GM19025 (cell line): ENCODE data around the gene OPRL1.

Source experiments
- ATAC-seq: cut with Tn5 transposase; IDR thresholded peaks from one replicate; pipeline ENCODE4 v1.9.1; 2021; ENCODE audit warnings: mild to moderate bottlenecking, low read depth, moderate library complexity; ENCODE audit not compliant: unreplicated experiment

OPRL1 gene

DNA sequence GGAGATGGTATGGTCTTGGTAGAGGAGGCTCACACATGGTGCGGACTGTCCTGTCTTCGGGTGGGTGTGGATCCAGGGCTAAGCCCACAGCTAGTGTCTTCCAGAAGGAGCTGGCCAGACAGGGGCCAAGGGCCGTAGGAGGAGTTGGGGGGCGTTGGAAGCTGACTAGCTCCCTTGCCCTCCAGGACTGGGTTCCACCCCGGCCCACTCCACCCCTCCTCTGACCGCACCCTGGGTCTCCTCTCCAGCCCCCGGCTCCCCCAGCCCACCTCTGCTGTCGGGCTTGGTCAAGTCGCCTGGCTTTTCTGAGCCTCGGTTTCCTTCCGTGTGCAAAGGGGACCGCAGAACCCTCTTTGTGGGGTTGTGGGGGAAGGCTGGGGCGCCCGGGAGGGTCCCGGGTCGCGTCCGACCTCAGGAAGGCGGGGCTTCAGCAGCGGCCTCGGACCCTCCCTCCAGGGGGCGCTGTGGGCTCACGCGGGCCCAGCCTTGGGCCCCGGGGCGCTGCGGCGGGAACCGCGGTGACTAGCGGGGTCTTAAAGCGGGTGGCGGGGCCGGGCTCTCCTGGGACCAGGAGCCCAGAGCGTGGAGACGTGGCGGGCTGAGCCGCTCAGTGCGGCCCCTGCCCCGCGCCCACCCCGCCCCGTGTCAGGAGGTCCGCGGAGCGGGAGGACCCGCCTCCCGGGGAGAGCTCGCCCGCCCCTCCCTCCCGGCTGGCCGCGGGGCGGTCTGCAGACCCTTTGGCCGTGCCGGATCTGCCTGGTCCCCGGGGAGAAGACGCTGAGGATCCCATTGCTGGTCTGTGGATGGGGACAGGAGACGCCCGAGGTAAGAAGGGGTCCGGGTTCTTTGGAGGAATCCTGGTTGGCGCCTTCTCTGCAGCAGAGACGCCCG, 22.1 kb downstream of the OPRL1 start:
- ATAC-seq, result no peak

DNA sequence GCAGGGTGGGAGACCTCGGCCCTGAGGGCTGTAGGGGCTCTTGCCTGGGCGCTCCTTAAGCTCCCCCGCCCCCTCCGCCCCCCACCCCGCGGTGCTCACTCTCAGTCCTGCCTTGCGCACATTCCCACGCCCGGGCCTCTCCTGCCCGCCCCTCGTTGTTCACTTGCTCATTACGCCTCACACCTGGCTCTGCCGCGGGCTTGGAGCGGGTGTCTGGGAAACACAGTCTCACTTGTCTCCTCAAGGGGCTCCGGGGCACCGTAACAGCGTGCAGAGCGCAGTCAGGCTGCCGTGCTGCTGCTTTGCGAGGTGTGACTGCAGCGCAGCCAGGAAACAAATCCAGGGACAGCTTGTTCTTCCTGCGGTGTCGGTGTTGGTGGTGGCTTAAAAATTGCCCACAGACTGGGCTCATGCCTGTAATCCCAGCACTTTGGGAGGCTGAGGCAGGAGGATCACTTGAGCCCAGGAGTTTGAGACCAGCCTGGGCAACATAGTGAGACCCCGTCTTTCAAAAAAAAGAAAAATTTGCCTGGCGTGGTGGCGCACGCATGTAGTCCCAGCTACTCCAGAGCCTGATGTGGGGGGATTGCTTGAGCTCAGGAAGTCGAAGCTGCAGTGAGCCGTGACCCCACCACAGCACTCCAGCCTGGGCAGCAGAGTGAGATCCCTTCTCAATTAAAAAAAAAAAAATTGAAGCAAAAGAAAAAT, 22.9 kb downstream of the OPRL1 start:
- no peak for ATAC-seq

DNA sequence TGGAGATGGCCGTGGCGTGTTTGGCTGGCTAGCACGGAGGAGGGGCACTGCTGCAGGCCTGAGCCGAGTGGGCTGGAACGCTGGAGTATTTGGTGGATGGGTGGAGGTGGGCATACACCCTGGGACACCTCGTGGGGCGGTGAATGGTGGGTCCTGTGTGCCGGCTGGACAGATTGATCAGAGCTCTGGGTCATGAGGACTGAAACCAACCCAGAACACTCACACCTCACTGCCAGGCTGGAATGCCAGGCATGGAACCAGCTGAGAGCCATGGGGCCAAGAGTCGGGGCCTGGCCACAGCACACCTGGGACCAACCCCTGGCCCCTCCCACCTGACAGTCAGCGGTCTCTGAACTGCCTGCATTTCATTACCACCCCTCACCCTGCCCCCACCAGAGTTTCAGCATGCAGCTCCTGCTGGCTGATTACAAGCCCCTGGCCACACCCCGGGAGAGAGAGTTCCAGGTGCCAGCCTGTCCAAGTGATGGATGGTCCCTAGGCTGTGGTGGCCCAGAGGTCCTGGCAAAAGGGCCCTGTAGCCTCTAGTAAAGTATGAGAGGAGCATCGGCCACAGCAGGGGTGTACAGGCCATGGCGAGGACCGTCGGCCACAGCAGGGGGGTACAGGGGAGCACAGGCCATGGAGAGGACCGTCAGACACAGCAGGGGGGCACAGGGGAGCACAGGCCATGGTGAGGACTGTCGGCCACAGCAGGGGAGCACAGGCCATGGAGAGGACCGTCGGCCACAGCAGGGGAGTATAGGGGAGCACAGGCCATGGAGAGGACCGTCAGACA, 24.2 kb downstream of the OPRL1 start:
- ATAC-seq, result no peak

DNA sequence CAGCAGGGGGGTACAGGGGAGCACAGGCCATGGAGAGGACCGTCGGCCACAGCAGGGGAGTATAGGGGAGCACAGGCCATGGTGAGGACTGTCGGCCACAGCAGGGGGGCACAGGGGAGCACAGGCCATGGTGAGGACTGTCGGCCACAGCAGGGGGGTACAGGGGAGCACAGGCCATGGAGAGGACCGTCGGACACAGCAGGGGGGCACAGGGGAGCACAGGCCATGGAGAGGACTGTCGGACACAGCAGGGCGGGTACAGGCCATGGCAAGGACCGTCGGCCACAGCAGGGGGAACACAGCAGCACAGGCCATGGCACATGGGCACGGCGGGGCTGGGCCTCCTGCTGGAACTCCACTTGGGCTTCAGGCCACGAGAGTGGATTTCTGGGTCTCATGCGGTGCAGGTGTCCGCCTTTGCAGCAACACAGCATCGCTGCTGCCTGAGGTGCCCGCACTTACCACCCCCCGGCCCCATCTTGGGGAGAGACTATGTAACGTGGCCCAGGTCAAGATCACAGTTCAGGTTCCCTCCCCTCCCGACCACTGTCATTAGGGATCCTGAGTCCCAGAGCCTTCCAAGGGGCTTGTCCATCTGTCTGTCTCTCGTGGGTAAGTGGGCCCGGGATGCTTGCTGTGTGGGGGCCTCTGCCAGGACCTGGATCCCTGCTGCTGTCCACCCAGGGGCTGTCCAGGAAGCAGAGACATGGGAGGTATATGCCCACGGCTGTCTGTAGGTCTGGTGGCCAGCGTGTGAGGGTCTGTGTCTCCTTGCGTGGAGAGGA, 25.0 kb downstream of the OPRL1 start:
- no peak for ATAC-seq

DNA sequence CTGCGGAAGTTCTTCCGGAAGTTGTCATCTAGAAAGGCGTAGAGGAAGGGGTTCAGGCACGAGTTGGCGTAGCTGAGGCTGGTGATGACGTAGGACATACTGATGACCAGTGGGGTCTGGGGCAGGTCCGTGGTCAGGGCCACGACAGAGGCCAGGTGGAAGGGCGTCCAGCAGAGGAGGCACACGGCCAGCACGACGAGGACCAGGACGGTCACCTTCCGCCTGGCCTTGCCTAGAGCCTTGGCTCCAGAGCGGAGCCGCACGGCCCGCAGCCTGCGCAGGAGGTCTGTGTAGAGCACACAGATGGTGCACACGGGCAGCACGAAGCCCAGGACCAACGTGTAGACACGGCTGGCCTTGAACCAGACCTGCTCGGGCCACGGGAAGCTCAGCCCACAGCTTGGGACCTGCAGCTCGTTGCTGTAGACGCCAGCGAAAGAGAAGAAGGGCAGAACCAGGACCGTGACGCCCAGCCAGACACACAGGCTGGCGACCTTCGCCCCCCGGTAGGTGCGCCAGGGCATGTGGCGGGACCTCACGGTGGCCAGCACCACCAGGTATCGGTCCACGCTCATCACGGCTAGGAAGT, 26.1 kb downstream of the OPRL1 start:
- no peak for ATAC-seq

DNA sequence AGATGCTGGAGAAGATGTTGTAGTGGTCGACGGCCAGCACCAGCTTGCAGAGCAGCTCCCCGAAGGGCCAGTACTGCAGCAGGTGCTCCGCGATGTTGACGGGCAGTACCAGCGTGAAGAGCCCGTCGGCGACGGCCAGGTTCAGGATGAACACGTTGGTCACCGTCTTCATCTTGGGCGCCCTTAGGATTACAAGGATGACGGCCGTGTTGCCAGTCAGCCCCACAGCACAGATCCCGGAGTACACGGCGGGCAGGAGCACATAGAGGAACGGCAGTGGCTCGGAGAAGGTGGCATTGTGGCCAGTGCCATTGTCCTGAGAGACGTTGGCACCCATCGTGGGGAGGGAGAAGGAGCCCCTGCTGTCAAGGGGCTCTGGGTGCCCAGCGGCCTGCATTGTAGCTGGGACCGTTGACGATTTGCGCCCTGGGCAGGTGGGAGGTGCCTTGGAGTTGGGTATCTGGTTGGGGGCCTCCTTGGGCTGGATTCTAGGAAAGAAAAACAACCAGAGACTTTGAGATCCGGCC, 26.6 kb downstream of the OPRL1 start:
- no peak for ATAC-seq

DNA sequence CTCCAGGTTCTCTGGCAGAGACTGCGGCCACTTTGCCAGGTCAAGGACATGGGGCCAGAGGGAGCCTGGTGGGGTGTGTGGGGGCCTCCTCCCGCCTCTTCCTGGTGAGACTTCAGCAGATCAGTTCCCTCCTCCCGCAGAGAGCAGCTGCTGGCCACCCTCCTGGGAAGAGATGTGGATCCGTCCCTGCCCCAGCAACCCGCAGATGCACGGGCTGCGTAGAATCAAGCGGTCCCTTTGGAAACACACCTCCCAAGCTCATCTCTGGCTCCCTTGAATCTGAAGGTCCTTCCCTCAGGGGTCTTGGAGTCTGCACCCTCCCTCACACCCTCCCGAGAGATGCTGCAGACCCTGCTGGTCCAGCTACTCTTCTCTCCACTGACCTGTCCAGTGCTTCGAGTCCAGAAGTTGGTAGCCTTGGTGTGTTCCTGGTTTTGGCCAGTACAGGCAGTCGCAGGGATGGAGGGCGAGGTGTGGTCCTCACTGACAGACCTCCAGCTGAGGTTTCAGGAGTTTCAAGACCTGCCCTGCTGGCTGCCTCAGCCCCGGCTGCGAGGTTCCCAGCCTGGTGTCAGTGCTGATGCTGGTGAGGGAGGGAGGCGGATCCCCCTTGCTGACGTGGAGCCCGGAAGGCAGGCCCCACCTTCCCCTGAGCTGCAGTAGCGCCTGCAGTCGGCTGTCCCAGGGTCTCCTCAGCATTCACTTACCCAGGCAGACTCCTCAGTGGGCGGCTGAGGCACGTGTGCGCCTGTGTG, 27.3 kb downstream of the OPRL1 start, which contains the start of gene NPBWR2:
Gene NPBWR2 (minus strand): TSS at position 585 of the 755 bp plus-strand sequence. CDS start 734 bp downstream, outside the sequence.
- ATAC-seq, result no peak

DNA sequence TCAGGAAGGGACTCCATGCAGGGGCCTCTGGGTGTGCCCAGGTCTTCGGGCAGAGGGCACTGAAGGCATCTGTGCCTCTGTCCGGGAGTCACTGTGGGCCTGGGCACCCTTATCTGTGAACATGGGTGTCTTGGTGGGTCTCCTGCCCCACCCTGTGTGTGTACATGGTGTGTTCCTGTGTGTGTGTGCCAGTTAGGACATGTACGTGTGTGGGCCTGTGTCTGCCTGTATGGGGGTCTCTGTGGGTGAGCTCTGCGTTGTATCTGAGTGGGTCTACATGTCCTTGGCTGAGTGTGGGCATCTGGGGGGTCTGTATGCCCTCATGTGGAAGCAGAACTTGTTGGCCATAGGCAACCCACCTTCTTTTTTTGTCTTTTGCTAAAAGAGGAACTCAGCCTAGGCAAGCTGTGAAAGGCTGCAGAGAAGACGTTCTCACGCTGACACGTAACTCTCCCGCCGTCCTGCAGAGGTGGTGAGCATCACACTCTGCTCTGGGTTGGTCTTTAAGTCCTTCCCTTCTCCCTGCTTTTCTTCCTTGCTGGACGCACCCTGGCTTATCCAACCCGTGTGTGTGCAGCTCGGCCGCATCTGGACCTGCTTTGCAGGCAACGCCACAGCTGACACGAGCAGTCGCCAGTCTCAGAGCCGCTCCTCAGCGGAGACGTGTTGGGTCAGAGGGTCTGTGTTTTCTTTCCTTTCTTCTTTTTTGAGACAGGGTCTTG, 28.0 kb downstream of the OPRL1 start:
- no peak for ATAC-seq

DNA sequence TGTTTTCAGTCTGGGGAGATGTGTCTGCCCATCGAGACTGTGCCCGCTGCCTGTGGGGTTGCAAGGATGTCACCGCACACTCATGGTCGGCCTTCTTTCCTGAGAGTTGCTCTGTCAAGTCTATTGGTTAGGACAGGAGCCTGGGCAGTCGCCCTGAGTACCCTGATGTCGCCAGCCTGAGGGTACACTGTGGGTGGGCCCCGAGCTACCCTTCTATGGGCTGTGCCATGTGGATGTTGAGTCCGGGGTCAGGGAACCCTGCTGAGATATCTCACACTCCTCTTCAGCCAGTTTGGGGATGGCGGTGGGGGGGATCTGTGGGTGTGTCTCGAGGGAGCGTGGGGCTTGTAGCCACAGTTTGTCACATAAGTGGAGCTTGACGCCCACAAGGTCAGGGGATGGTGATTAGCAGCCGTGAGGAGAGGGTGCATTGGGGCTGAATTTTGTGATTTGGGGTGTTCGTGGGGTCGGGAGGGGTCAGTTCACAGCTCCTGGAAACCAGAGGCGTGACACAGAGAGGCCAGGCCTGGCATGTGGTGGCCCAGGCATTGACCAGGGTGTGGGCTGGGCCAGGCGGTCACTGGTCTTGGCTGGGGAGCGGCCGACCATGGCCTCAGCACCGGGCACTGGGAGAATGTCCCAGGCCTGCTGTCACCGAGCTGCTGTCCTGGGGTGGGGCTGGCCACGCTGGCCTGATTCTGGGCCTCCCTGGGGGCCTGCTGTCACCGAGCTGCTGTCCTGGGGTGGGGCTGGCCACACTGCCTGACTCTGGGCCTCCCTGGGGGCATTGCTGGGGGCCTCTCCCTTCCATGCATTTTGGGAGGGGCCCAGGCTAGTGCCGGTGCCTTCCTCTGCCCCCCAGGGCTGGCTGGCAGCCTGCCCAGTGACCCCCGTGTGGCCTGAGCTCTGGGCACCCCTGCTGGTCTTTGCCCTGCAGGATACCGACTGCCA, 29.1 kb downstream of the OPRL1 start:
- ATAC-seq, result no peak

DNA sequence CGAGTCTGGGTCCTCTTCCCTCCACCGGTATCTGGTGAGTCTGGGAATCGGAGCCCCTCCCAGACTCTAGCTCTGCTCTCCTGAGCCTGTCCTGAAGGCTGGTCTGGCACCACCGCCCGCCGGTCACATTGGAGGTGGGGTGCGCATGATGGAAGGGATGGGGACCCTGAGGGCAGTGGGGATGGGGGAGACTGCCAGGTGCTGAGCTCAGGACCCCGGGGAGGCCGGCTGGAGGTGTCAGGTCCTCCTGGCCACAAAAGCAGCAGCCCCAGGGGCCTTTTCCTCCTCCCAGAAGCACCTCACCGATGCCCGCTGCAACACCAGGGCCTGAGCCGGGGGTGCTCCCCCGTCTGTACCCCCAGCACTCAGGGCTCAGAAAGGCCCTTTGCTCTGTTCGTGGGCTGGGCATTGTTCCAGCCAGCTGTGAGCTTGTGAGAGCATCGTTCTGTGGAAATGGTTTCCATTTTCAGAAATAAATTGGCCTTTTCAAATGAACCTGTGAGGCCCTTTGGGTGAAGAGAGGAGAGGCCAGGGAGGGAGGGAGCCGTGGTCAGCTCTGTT, 30.0 kb downstream of the OPRL1 start:
- ATAC-seq, result no peak

DNA sequence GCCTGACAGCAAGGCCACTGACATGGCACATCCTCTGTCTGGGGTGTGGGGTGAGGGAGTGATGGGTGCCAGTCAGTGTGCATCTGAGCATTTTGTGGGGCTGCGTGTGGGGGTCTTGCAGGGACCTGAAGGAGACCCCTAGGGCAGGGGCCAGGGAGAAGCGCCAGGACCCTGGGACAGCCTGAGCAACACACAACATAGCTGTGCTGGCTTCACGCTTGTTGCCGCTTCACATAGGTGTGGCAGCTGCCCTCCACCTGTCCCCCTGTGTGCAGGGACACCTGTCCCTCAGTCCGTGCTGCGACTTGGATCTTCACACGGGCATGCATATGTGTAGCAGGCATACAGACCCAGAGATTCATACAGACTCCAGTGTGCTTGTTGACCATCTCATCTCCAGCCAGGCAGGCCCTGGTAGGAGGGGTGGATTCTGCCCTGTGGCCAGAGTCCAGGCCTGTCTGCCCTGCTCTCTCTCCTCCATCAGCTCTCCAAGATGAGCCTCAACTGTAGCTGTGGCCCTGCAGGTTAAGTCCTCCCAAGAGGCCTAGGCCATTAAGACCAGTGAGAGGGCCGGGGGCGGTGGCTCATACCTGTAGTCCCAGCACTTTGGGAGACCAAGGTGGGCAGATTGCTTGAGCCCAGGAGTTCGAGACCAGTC, 30.7 kb downstream of the OPRL1 start:
- ATAC-seq, result no peak

DNA sequence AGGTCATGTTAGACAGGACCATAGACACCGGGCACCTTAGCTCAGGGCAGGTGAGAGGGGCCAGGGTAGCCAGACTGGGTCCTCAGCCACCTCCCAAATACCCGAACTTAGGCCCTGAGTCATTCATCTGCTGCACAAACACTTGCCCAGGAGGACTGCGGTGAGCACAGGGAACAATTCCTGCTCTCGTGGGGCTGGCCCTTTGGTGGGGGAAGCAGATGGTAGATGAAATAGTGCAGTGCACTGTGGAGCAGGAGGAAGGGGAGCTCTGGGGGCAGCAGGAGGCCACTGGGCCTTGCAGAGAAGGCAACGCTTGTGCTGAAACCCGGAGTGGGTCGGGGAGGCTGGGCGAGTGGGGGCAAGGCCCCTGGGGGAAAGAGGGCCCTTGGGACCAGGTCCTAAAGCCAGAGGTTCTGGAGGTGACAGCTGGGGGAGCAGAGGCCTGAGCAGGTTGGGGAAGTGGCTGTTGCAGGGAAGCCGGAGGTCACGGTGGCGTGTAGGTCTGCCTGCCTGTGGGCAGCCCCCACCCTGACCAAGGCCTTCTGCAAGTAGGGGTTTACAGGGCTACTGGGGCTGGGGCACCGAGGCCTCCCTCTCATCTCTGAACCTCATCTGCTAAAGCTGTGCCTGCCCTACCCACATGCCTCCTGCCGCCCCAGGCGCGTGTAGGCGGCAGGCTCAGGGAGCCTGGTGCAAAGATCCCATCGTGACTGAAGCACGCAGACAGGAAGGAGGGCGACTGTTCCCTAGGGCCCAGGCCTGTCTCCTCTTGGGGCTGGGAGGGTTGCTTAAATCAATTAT, 32.2 kb downstream of the OPRL1 start:
- no peak for ATAC-seq

DNA sequence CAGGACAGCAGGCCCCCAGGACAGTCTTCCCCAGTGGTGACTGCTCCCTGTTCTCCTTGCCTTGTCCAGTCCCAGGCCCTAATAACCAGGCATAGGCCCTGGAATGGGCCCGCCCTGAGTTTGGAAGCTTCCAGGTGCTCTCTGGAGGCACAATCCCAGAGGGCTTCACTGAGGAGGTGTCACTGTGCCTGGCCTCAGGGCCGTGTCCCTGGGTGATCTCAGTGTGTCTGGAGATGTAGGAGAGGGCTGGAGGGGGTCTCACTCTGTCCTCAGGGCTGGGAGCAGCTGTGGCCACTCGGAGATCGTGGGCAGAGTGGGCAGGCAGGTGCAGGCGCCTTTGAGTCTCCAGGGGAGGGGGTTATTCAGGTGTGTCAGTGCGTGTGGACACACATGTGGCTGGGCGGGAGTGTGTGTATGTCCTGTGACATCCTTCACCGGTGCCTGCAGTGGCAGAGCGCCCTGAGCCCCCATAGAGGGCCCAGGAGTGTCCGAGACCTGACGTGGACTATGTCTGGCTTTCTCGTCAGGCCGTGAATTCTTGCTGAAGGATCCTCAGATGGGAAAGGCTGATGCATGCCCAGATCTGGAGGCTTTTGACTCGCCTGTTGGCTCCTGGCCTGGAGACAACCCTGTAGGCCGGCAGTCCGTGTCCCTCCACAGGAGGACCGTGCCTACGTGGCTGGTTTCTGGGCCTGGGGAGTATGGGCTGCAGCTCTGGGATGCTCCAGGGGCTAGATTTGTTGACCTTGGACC, 33.0 kb downstream of the OPRL1 start:
- ATAC-seq, result no peak

DNA sequence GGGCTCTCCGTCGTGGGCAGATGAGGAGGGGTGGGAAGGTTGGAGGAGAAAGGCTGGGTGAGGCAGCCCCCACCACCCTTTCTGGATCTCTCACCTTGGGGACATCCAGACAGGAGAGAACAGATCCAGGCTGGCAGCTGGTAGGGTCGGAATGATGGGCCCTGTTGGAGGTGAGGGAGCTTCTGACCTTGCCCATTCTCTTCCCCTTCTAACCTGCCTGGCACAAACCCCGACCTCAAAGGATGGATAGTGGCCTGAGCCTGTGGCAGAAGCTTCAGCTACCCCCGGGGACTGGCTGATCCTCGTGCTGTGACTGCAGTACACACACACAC, 33.5 kb downstream of the OPRL1 start:
- ATAC-seq, result no peak

DNA sequence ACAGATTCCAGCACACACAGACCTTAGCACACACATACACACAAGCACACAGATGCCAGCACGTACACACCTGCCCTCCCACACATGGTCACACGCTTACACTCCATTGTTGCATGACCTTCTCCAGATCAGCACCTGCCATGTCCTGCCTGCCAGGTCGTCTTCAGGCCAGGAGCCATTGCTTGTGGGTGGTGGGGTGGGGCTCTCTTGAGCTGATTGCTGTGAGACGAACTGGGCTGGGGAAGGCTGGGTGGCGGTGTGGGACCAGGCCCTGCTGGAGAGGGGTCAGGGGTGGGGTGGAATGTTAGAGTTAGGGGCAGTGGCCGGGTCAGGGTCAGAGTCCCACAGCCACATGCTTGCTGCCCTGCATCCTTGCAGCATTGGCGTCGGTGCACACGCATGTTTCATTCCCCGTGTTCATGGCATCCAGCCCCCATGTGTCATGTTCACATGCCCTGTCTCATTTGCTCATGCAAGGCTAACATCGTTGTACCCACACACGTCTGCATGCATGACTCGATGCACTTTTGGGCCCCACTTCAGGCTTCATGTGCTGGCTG, 34.0 kb downstream of the OPRL1 start:
- no peak for ATAC-seq
